ENCODE data around the gene TMEM272.

TMEM272 gene

DNA sequence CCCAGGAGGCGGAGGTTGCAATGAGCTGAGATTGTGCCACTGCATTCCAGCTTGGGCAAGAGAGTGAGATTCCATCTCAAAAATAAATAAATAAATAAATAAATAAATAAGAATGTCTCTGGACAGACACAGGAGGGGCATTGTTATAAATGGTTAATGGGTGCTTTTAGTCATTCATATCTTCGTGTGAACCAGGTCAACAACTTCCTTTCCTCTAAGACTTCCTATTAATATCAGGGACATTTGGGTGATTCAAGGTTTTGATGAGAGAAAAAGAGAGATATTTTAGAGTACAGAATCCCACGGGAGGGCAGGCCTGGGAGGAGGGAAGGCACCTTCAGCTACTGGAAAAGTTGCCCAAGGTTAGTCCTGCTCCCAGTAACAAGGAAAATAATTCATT lies 64.9 kb downstream of the TMEM272 start:
- no peak for DNase-seq (ENCODE audit: low spot score)

- no peak for DNase-seq (ENCODE audit: low spot score)
Observed at GRCh38 chr13:51778392-51778791, 66.6 kb downstream of the TMEM272 start.

GRCh38 chr13:51777921-51778320 lies 67.1 kb downstream of the TMEM272 start:
- DNase-seq (ENCODE audit: low spot score), result no peak

- DNase-seq (ENCODE audit: low spot score), result no peak
Observed at GRCh38 chr13:51776179-51776578, 68.8 kb downstream of the TMEM272 start.

DNA sequence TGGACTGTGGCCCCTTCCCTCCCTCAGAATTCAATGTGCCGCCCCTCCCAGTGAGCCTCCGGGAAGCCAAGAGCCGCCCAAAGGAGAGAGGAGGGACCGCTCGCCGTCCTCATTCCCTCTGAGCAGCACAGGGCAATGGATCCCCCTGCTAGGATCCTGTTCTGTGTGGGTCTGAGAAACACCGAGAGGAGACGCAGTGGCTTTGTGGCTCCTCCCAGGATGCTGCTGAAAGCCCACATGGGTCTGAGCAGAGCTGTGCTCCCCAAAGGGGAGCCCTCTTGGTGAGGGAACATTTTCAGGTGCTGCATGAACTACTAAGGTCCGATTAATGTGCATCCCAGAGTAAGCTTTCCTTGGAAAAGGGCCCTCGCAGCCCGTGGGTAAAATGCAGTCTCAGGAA lies 71.5 kb downstream of the TMEM272 start:
- DNase-seq (ENCODE audit: low spot score), result no peak

GRCh38 chr13:51772781-51773180 lies 72.2 kb downstream of the TMEM272 start:
- no peak for DNase-seq (ENCODE audit: low spot score)

DNA sequence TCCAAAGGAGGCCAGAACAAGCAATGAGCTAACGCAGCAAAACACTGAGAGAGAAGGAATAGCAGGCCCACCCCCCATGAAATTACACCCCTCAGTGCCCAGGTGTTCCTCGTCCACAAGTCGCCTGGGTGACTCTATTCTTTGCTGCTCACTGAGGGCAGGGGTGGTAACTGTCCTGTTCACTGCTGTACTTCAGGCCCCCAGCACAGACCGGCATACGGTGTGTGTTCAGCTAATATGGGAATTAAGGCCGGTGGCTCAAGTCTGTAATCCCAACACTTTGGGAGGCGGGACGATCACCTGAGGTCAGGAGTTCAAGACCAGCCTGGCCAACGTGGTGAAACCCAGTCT lies 72.9 kb downstream of the TMEM272 start:
- no peak for DNase-seq (ENCODE audit: low spot score)

GRCh38 chr13:51771418-51772104 lies 73.4 kb downstream of the TMEM272 start:
- DNase-seq (ENCODE audit: low spot score), result no peak

DNA sequence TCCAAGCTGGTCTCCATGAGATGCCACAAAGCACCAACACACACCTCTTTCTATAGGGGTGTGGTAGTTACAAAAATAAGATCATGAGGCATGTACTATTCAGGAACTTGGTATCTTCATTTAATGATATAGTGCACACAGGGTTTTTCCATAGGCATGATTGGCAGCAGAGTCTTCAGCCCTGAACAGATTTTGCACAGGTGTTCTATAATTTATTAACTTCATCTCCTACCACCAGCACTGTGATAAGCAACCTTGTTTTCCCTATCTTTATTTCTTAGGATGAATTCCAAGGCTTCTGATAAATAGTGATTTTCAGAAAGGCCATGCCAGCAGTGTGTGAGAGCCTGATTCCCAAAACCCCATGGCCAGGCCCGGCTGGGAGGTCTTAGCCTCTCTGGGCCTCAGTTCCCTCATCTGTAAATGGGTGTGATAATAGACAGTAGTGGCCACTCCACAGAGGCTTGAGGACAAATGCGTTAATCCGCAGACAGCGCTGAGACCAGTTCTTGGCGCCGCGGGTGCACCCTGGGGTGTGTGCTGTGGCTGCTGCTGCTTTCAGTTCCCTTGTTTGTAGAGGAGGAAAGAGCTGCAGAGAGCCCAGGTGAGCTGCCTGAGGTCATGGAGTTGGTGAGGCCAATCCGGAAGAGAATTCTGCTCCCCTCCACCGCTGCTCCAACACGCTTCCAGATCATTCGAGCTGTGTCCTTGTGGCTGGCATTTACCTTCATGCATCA lies 74.1 kb downstream of the TMEM272 start:
- no peak for DNase-seq (ENCODE audit: low spot score)

GRCh38 chr13:51770160-51770559 lies 74.8 kb downstream of the TMEM272 start:
- DNase-seq (ENCODE audit: low spot score), result no peak

GRCh38 chr13:51769455-51770127 lies 75.4 kb downstream of the TMEM272 start:
- no peak for DNase-seq (ENCODE audit: low spot score)

DNA sequence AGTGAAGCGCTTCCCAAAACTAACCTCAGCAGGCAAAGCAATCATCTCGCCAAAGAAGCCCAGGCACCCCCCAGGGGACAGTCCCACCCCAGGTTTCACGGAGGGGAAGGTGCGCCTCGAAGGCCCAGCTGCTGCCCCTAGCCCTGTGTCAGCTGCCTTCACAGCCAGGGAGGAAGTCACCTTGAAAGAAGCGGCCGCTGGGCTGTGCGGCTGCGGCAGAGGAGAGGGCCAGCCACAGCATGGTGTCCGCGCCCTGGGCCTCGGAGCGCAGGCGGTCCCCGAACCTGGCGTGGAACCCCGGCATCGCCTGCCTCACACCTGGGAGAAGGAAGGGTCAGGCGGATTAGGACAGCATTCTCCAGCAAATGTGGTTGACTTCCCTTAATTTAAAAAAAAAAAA lies 76.0 kb downstream of the TMEM272 start:
- no peak for DNase-seq (ENCODE audit: low spot score)

DNA sequence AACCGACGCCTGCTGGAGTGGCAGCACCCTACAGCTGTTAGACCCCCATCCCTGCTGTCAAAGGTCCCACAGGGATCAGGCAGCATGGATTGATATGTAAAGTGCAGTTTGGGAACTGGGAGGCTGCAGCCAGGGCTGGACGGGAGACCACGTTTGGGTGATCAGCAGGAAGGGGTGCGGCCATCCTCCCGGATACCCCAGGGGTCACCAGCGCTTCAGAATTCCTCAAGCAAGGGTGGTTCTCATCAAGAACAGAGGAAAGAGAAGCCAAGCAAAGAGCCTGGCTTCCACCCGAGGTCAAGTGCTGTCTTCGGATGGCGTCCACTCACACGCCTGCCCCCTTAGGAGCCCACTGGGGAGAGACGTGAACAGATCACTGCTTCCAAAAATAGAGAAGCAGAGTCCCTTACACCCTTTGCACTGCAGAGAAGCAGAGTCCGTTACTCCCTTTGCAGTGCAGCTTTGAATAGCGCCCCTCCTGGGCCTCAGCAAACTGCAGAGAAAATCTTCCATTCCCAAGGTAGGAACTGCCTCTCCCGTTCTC lies 76.5 kb downstream of the TMEM272 start:
- no peak for DNase-seq (ENCODE audit: low spot score)

DNA sequence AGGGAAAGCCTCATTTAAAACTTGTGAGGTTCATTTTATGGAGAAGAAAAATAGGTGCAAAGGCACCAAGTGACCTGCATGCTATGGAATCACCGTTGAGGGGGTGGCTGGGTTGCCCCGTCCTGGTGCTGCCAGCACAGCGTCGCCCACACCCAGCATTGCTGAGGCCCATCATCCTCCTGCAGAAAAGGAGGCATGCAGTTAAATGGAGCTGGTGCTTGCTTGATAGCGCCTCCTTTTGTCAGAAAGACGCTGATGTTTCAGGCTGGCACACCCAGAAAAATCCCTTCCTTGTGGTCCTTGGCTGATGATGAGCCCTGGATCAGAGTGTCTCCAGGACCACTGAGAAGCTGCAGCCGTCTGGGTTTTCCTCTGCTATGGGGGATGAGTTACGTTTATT lies 77.9 kb downstream of the TMEM272 start:
- no peak for DNase-seq (ENCODE audit: low spot score)

GRCh38 chr13:51765142-51765515 lies 79.8 kb downstream of the TMEM272 start:
- no peak for DNase-seq (ENCODE audit: low spot score)

- DNase-seq (ENCODE audit: low spot score), result peak; percentile 82
Observed at GRCh38 chr13:51764184-51765141, 80.5 kb downstream of the TMEM272 start.

- no peak for DNase-seq (ENCODE audit: low spot score)
Observed at GRCh38 chr13:51763486-51763885, 81.5 kb downstream of the TMEM272 start.

Data from hepatic stellate cell (primary cell).